ENCODE measurements around the gene MMP17.
A peak's percentile ranks its signal among the peaks of the same experiment; 100 is the strongest.

MMP17 gene

GRCh38 chr12:131827961-131828534 is at the start of gene MMP17:
MMP17 (plus strand) TSS chr12:131828393; CDS start chr12:131828495, 102 bp downstream.
- no peak for TF ChIP-seq GATA1 (IDR thresholded peaks at IDR 0.05; ENCODE audit: low read depth, low read length)
- TF ChIP-seq POLR2A (IDR thresholded peaks at IDR 0.05; ENCODE audit: low read length), result no peak
- DNase-seq, result peak; percentile 24 to 47

GRCh38 chr12:131779027-131779426 is 49.2 kb upstream of the MMP17 start:
- TF ChIP-seq GATA1 (IDR thresholded peaks at IDR 0.05; ENCODE audit: low read depth, low read length) (no peak), POLR2A (IDR thresholded peaks at IDR 0.05; ENCODE audit: low read length) (no peak)
- no peak for DNase-seq

- no peak for DNase-seq
- TF ChIP-seq POLR2A (IDR thresholded peaks at IDR 0.05; ENCODE audit: low read length) (no peak), GATA1 (IDR thresholded peaks at IDR 0.05; ENCODE audit: low read depth, low read length) (no peak)
Measured at GRCh38 chr12:131782061-131782460, 46.1 kb upstream of the MMP17 start.

GRCh38 chr12:131783915-131784541 is 44.2 kb upstream of the MMP17 start:
- no peak for TF ChIP-seq POLR2A (IDR thresholded peaks at IDR 0.05; ENCODE audit: low read length)
- no peak for TF ChIP-seq GATA1 (IDR thresholded peaks at IDR 0.05; ENCODE audit: low read depth, low read length)
- peak in 1 of 2 experiments; percentile 27 for DNase-seq

GRCh38 chr12:131784909-131785762 is 43.1 kb upstream of the MMP17 start:
- no peak for DNase-seq
- TF ChIP-seq POLR2A (IDR thresholded peaks at IDR 0.05; ENCODE audit: low read length), result no peak
- TF ChIP-seq GATA1 (IDR thresholded peaks at IDR 0.05; ENCODE audit: low read depth, low read length), result no peak

GRCh38 chr12:131785763-131786330 is 42.3 kb upstream of the MMP17 start:
- no peak for TF ChIP-seq POLR2A (IDR thresholded peaks at IDR 0.05; ENCODE audit: low read length)
- TF ChIP-seq GATA1 (IDR thresholded peaks at IDR 0.05; ENCODE audit: low read depth, low read length), result no peak
- DNase-seq, result no peak

GRCh38 chr12:131786331-131786730 is 41.9 kb upstream of the MMP17 start:
- no peak for DNase-seq
- no peak for TF ChIP-seq GATA1 (IDR thresholded peaks at IDR 0.05; ENCODE audit: low read depth, low read length)

- no peak for DNase-seq
- TF ChIP-seq POLR2A (IDR thresholded peaks at IDR 0.05; ENCODE audit: low read length) (no peak), GATA1 (IDR thresholded peaks at IDR 0.05; ENCODE audit: low read depth, low read length) (no peak)
Measured at GRCh38 chr12:131787143-131787660, 41.0 kb upstream of the MMP17 start.

- no peak for DNase-seq
- TF ChIP-seq GATA1 (IDR thresholded peaks at IDR 0.05; ENCODE audit: low read depth, low read length), result no peak
- TF ChIP-seq POLR2A (IDR thresholded peaks at IDR 0.05; ENCODE audit: low read length), result no peak
Measured at GRCh38 chr12:131788070-131788469, 40.1 kb upstream of the MMP17 start.

GRCh38 chr12:131789638-131790037 is 38.6 kb upstream of the MMP17 start:
- no peak for DNase-seq
- TF ChIP-seq GATA1 (IDR thresholded peaks at IDR 0.05; ENCODE audit: low read depth, low read length) (no peak), POLR2A (IDR thresholded peaks at IDR 0.05; ENCODE audit: low read length) (no peak)

GRCh38 chr12:131793243-131794022 is 34.8 kb upstream of the MMP17 start:
- DNase-seq, result no peak

GRCh38 chr12:131794061-131794460 is 34.1 kb upstream of the MMP17 start:
- TF ChIP-seq GATA1 (IDR thresholded peaks at IDR 0.05; ENCODE audit: low read depth, low read length) (no peak), POLR2A (IDR thresholded peaks at IDR 0.05; ENCODE audit: low read length) (no peak)
- no peak for DNase-seq

More at GRCh38 chr12:131793243-131794022, 34.8 kb upstream of the MMP17 start:
- TF ChIP-seq GATA1 (IDR thresholded peaks at IDR 0.05; ENCODE audit: low read depth, low read length) (no peak), POLR2A (IDR thresholded peaks at IDR 0.05; ENCODE audit: low read length) (no peak)

GRCh38 chr12:131794573-131794972 is 33.6 kb upstream of the MMP17 start:
- TF ChIP-seq GATA1 (IDR thresholded peaks at IDR 0.05; ENCODE audit: low read depth, low read length), result no peak
- TF ChIP-seq POLR2A (IDR thresholded peaks at IDR 0.05; ENCODE audit: low read length), result no peak

More at GRCh38 chr12:131794573-131794972, 33.6 kb upstream of the MMP17 start:
- DNase-seq, result no peak

Data from erythroblast (primary cell).